Kasumi-1 (cell line): ENCODE data around the gene CPEB3.

Experiments used
- DNase-seq, 2 experiments: peaks; one replicate each; lab custom pipeline; 2025; lab: John Stamatoyannopoulos, UW

Gene CPEB3

GRCh38 chr10:92213049-92213448 is 77.8 kb downstream of the CPEB3 start:
- no peak for DNase-seq

- DNase-seq, result no peak
These were observed 82.1 kb downstream of the CPEB3 start for GRCh38 chr10:92208736-92209135.

GRCh38 chr10:92208157-92208720 is 82.6 kb downstream of the CPEB3 start:
- peak in 1 of 2 experiments; percentile 38 for DNase-seq

GRCh38 chr10:92207061-92207460 is 83.8 kb downstream of the CPEB3 start:
- no peak for DNase-seq

GRCh38 chr10:92203919-92204623 is 86.8 kb downstream of the CPEB3 start:
- no peak for DNase-seq

GRCh38 chr10:92202536-92202935 is 88.3 kb downstream of the CPEB3 start:
- no peak for DNase-seq

GRCh38 chr10:92200564-92200963 is 90.3 kb downstream of the CPEB3 start:
- no peak for DNase-seq

- no peak for DNase-seq
These were observed 103.8 kb downstream of the CPEB3 start for GRCh38 chr10:92187101-92187500.

- no peak for DNase-seq
These were observed 105.9 kb downstream of the CPEB3 start for GRCh38 chr10:92184977-92185376.

- DNase-seq, result no peak
These were observed 107.7 kb downstream of the CPEB3 start for GRCh38 chr10:92183199-92183598.

GRCh38 chr10:92181575-92181974 is 109.3 kb downstream of the CPEB3 start:
- DNase-seq, result peak; percentile 49 to 63

GRCh38 chr10:92180399-92180798 is 110.5 kb downstream of the CPEB3 start:
- no peak for DNase-seq

- no peak for DNase-seq
These were observed 113.3 kb downstream of the CPEB3 start for GRCh38 chr10:92177546-92177945.

- no peak for DNase-seq
These were observed 115.7 kb downstream of the CPEB3 start for GRCh38 chr10:92175164-92175563.

- DNase-seq, result no peak
These were observed 116.9 kb downstream of the CPEB3 start for GRCh38 chr10:92173996-92174395.

GRCh38 chr10:92164036-92164696 is 126.7 kb downstream of the CPEB3 start:
- DNase-seq, result no peak

GRCh38 chr10:92162541-92162940 is 128.3 kb downstream of the CPEB3 start:
- no peak for DNase-seq

GRCh38 chr10:92156874-92157773 is 133.8 kb downstream of the CPEB3 start:
- DNase-seq, result no peak

- DNase-seq, result no peak
These were observed 140.1 kb downstream of the CPEB3 start for GRCh38 chr10:92150823-92151222.

GRCh38 chr10:92149261-92149660 is 141.6 kb downstream of the CPEB3 start:
- no peak for DNase-seq

GRCh38 chr10:92146781-92147180 is 144.1 kb downstream of the CPEB3 start:
- DNase-seq, result no peak

GRCh38 chr10:92146107-92146506 is 144.8 kb downstream of the CPEB3 start:
- DNase-seq, result no peak
